ENCODE measurements around the gene WFDC1. TPM values are rescaled to one million over a fixed set of nuclear protein-coding genes. Genes with fewer than 3 reads are reported as not detected.

The WFDC1 gene
- total RNA-seq, 1 donor from 2014 or later: 0.14 TPM

- H3K27ac Mint-ChIP-seq (ENCODE audit: unreplicated experiment): no peak overlapping the region
- H3K36me3 Mint-ChIP-seq (ENCODE audit: low read depth): no peaks in the 10 kb centered on the region
- H3K9me3 Mint-ChIP-seq: no peaks in the 10 kb centered on the region
- H3K4me3 Mint-ChIP-seq: no peak overlapping the region
- no peak for DNase-seq (ENCODE audit: low read depth, low spot score)
- no peak for TF ChIP-seq CTCF (conservative IDR thresholded peaks at IDR 0.05)
- H3K27me3 Mint-ChIP-seq (ENCODE audit: low read depth): peaks cover 40% of the 10 kb centered on the region
- H3K4me1 Mint-ChIP-seq: peaks cover 4% of the 10 kb centered on the region
Observed at GRCh38 chr16:84314373-84314772, 19.7 kb downstream of the WFDC1 start.

- peaks cover 37% of the 10 kb centered on the region for H3K27me3 Mint-ChIP-seq (ENCODE audit: low read depth)
- DNase-seq (ENCODE audit: low read depth, low spot score): no peak
- H3K9me3 Mint-ChIP-seq: no peaks in the 10 kb centered on the region
- H3K4me3 Mint-ChIP-seq: no peak overlapping the region
- no peak for TF ChIP-seq CTCF (conservative IDR thresholded peaks at IDR 0.05)
- peaks cover under 1% of the 10 kb centered on the region for H3K4me1 Mint-ChIP-seq
- H3K27ac Mint-ChIP-seq (ENCODE audit: unreplicated experiment): no peak overlapping the region
- no peaks in the 10 kb centered on the region for H3K36me3 Mint-ChIP-seq (ENCODE audit: low read depth)
Observed at GRCh38 chr16:84314814-84315213, 20.1 kb downstream of the WFDC1 start.

GRCh38 chr16:84315422-84315821, 20.7 kb downstream of the WFDC1 start:
- no peaks in the 10 kb centered on the region for H3K4me1 Mint-ChIP-seq
- no peaks in the 10 kb centered on the region for H3K36me3 Mint-ChIP-seq (ENCODE audit: low read depth)
- TF ChIP-seq CTCF (conservative IDR thresholded peaks at IDR 0.05): no peak
- peaks cover 36% of the 10 kb centered on the region for H3K27me3 Mint-ChIP-seq (ENCODE audit: low read depth)
- H3K9me3 Mint-ChIP-seq: no peaks in the 10 kb centered on the region
- H3K27ac Mint-ChIP-seq (ENCODE audit: unreplicated experiment): no peak overlapping the region
- H3K4me3 Mint-ChIP-seq: no peak overlapping the region
- DNase-seq (ENCODE audit: low read depth, low spot score): no peak

GRCh38 chr16:84318091-84318975, 23.7 kb downstream of the WFDC1 start:
- Mint-ChIP-seq H3K4me1 (no peaks in the 10 kb centered on the region), H3K27me3 (ENCODE audit: low read depth) (peaks cover 16% of the 10 kb centered on the region), H3K36me3 (ENCODE audit: low read depth) (no peaks in the 10 kb centered on the region), H3K27ac (ENCODE audit: unreplicated experiment) (no peak overlapping the region), H3K4me3 (no peak overlapping the region), H3K9me3 (no peaks in the 10 kb centered on the region)
- TF ChIP-seq CTCF (conservative IDR thresholded peaks at IDR 0.05): no peak
- DNase-seq (ENCODE audit: low read depth, low spot score): no peak

- peaks cover 6% of the 10 kb centered on the region for H3K27me3 Mint-ChIP-seq (ENCODE audit: low read depth)
- no peaks in the 10 kb centered on the region for H3K4me1 Mint-ChIP-seq
- no peak overlapping the region for H3K27ac Mint-ChIP-seq (ENCODE audit: unreplicated experiment)
- no peak for DNase-seq (ENCODE audit: low read depth, low spot score)
- H3K36me3 Mint-ChIP-seq (ENCODE audit: low read depth): no peaks in the 10 kb centered on the region
- TF ChIP-seq CTCF (conservative IDR thresholded peaks at IDR 0.05): no peak
- H3K4me3 Mint-ChIP-seq: no peak overlapping the region
- no peaks in the 10 kb centered on the region for H3K9me3 Mint-ChIP-seq
Observed at GRCh38 chr16:84319146-84319760, 24.6 kb downstream of the WFDC1 start.

Measured in neural crest cell (in vitro differentiated cells).